Kidney capillary endothelial cell (primary cell): ENCODE measurements around the gene PPFIBP2.

ENCODE experiments used
- DNase-seq: peaks from one replicate; pipeline ENCODE4 v3.0.0-alpha.2; 2018; ENCODE audit warnings: low spot score

The PPFIBP2 gene

GRCh38 chr11:7603031-7603781, 89.4 kb downstream of the PPFIBP2 start:
- no peak for DNase-seq

DNA sequence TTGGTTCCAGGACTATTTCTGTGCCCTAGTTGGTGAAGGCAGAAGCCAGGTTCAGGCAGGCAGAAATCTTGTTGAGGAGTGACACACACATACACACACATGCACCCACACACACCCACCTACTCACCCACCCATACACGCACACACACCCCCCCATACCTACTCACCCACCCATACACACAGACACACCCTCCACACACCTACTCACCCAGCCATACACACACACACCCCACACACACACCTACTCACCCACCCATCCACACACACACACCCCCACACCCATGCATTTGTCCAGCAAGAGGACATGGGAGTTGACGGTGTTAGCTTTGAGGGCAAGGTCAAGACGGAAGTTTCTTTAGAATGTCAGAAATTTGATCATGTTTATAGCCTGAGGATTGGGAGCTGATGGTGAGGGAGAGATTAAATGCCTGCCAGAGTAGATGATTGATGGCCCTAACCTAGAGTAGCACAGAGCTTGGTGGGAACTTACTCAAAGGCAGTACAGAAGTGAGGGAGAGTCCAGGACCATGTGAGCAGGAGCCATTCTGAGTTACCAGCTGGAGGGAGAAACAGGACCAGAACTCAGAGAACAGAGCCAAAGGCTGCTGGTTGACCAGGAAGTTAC, 90.6 kb downstream of the PPFIBP2 start:
- DNase-seq, result no peak

GRCh38 chr11:7605186-7605943, 91.6 kb downstream of the PPFIBP2 start:
- peak; percentile 65 for DNase-seq

GRCh38 chr11:7606496-7606895, 92.7 kb downstream of the PPFIBP2 start:
- DNase-seq, result no peak

DNA sequence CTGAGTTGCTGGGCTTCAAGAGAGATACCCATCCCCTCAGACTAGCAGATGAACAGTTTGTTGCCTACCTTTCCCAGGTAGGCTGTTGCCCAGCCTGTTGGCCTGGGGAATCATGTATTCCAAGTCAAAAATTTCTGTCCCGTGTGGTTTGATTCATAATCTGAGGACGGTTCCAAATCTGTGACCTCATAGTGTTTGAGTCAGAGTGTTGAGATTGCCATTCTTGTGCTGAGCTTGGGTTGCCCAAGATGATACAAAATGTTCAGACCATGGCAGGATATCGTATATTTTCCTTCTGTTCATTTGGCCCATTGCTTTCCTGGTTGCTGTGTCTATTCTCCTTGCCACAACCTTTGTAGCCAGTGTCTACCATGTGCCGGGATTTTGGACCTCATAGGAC, 95.2 kb downstream of the PPFIBP2 start:
- no peak for DNase-seq

GRCh38 chr11:7609521-7609920, 95.7 kb downstream of the PPFIBP2 start:
- no peak for DNase-seq

GRCh38 chr11:7610393-7610792, 96.6 kb downstream of the PPFIBP2 start:
- no peak for DNase-seq

DNA sequence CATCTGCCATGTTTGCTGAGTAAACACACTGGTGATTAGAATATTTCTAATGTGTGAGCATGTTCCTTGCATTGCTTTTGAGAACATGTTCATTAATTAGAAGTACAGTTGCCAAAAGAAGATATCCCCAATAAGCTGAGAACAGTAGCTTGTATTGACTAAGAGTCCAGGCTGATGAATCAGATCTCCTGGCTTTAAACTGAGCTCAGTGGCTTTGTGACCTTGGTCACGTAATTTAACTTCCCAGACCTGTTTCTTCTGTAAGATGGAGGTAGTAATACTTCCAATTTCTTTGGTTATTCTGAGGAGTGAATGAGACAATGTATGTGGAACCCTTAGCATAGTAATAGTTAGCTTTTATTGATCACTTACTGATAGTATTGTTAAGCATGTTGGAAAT, 97.6 kb downstream of the PPFIBP2 start:
- no peak for DNase-seq

DNA sequence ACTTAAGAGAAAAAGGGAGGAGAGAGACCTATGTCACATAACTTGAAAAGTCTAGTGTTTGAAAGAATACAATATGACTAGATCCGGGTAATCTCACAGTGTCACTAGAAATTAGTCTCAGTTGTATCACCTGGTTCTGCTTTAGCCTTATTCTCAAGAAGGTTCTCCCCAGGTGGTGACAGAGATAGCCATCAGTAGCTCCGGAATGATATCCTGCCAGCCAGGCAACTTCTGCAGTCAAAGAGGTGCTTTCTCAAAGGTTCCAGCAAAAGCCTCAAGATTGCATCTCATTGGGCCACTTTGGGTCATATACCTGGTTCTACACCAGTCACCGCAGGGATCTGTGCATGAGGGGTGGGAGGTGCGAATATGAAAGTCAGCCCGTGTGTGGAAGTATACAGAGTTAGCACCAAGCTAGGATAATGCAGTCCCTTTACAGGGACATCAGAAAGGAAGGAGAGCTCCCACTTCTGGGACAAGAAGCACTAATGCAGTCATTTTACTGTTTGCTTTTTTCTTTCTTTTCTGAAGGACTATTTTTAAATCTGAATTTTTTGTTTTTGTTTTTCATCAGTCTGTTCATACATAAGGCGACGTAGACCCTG, 98.4 kb downstream of the PPFIBP2 start:
- no peak for DNase-seq

GRCh38 chr11:7612661-7613393, 99.0 kb downstream of the PPFIBP2 start:
- DNase-seq, result no peak

- no peak for DNase-seq
Observed at GRCh38 chr11:7613394-7613720, 99.6 kb downstream of the PPFIBP2 start.

DNA sequence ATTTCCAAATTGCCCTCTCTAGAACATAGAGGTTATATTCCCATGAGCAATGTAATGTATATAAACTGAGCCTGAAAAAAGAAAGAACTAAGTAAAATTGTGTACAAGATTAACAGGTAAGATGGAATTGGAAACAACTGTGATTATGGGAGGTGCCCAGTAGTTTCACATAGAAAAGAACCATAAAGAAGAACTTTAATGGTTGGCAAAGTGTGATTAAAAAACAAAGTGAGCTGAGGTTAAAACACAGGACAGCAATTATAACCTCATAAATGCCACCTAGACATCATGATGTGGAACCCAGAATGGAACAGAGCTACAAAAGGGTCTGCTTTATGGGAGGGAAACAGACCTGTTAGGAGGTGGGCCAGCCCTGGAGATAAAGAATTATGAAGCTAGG, 100.9 kb downstream of the PPFIBP2 start:
- DNase-seq, result no peak

DNA sequence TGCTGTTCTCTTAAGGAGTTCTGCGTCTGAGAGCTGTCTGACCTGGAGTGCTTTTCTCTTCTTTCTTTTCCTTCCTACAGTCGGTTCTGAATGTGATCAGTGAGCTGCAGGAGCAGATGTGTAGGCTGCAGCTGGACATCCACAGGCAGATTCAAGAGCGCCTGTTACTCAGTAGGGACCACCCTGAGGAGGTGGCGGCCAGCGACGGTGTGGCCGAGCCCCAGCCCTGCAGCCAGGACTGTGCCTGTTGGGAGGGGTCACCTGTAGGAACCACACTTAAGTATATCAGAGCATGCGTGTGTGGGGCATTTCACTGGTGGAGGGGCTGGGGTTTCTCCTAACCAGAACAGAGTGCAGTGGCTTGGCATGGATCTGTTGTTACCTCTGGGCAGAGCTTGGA, 103.2 kb downstream of the PPFIBP2 start:
- no peak for DNase-seq

DNA sequence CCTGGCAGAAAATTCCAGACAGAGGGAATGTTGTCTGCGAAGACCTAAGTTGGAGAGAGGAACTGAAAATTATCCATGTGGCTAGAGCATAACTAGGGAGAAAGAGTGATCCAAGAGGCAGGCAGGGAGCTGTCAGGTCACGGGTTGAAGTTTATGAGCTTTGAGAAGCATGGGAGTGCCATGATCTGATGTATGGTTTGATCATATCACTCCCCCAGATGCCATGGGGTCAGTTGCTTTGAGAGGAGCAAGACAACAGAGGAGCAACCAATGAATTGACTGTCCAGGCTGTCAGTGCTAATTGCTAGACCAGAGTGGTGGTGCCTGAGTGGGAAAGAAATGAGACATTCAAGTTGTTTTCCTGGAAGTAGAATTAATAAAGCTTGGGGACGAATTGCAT, 105.5 kb downstream of the PPFIBP2 start:
- no peak for DNase-seq

DNA sequence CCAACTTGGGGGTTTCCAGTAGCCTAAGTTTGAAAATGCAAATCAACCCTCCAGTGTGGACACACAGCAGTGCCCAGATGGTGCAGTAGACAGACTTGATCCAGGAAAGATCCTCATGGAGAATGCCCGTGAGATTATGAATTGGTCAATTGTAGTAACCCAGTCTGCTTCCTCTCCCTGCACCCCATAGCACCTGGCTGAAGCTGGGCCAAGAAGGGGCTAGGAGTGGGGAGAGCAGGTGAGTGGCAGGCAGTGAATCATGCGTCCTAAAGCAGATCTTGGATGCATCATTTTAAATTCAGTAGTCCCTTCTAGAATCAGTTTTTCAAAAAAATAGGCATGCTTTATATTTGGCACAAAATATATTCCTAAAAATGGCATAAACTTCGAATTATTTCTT, 107.3 kb downstream of the PPFIBP2 start:
- no peak for DNase-seq

- no peak for DNase-seq
Observed at GRCh38 chr11:7621554-7621953, 107.8 kb downstream of the PPFIBP2 start.

DNA sequence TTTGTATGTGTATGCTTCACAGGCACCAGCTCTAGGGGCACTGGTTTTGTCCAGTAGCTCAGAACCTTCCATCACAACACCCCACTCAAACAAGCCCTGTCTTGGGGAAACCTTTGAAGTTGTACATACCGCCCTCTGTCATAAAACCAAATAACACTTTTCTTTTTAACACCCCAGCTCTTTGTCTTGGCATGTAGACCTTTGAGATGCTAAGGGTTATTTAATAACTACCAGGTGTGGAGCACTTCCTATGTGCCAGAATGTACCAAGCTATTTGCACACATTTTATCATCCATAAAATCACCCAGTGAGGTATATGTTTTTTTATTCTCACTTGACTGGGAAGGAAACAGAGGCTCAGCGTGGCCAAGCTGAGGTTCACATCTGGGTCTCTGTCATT, 108.9 kb downstream of the PPFIBP2 start:
- no peak for DNase-seq

GRCh38 chr11:7628660-7629059, 114.9 kb downstream of the PPFIBP2 start:
- no peak for DNase-seq

DNA sequence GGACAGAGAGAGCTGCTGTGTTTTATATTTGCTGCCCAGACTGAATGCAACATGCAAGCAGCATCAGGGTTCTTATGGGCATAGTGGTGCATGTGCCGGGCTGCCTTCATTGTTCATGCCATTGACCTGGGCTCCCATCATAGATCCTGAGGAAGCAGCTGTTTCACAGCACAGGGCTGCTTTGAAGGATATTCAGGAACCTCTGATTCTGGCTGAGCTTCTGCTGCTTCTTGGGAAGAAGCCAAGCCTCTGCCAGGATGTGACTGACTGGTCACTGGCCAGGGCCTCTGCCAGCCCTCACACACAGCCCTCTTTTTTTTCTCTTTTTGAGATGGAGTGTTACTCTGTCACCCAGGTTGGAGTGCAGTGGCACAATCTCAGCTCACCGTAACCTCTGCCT, 116.2 kb downstream of the PPFIBP2 start:
- no peak for DNase-seq

GRCh38 chr11:7632211-7632610, 118.4 kb downstream of the PPFIBP2 start:
- DNase-seq, result no peak

DNA sequence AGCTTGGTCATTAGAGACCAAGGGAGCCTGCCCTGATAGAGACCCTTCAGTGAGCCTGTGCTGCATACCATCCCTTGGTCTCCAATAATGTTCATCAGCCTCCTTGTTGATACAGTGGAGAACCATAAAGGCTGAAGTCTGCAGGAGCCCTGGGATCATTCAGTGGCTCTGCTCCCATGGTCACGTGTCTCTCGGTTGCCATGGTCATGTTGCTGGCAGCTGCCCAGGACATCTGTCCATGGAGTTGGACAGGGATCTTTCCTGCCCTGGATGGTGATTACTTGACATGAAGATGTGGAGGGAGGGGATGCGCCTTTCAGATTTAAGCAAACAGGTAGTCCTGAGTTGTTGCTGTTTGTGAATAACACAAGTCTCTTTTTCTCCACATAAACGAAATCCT, 121.3 kb downstream of the PPFIBP2 start:
- no peak for DNase-seq

DNA sequence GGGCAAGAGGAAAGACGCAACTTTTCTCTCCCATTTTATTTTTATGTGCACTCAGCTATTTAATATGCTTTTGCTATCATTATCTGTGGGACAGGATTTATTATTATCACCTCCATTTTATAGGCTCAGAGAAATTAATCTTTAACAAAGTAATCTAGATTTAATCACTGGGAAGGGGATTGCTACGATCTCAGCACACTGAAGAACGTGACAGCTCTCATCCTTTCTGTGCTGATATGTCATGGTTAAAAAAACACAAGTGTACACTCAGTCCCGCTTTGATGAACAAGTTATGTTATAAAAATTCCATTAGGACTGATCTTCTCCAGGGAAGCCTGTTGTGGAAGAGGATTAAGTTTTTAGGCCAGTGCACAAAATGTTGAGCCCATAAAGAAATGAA, 121.9 kb downstream of the PPFIBP2 start:
- DNase-seq, result no peak
